Testis (tissue), 3 donors: ENCODE data around the gene RRAD. TPM values are rescaled to one million over a fixed set of nuclear protein-coding genes. Genes with fewer than 3 reads are reported as not detected.
A peak's percentile ranks its signal among the peaks of the same experiment; 100 is the strongest.

Experiments used
- DNase-seq: peaks from one replicate; pipeline ENCODE4 v3.0.0-alpha.2; 2019
- H3K27ac ChIP-seq, 2 donors: fragments of 200-600 bp; sonication (generic); one replicate each; pipeline ENCODE4 v1.5.1; 2019
- H3K27me3 ChIP-seq: fragments of 200-600 bp; sonication (generic); one replicate; pipeline ENCODE4 v1.5.1; 2019
- H3K36me3 ChIP-seq: fragments of 200-600 bp; sonication (generic); one replicate; pipeline ENCODE4 v1.5.1; 2017; ENCODE audit warnings: low read depth; ENCODE audit errors: missing control alignments
- H3K4me1 ChIP-seq: fragments of 200-600 bp; sonication (generic); one replicate; pipeline ENCODE4 v1.5.1; 2019
- H3K4me3 ChIP-seq, 2 donors: fragments of 200-600 bp; sonication (generic); one replicate each; pipeline ENCODE4 v1.5.1; 2017 to 2019
- H3K9me3 ChIP-seq: fragments of 200-600 bp; sonication (generic); one replicate; pipeline ENCODE4 v1.5.1; 2017
- CTCF ChIP-seq, 3 experiments: fragments of 450-650 bp in 2 of 3; fragments of 200-600 bp in 1 of 3; sonication (generic) in 1 of 3; IDR thresholded peaks; one replicate each; pipeline ENCODE4 v1.5.1; 2016 to 2019; ENCODE audit warnings: antibody characterized with exemption in 3 of 3, mild to moderate bottlenecking in 2 of 3, moderate library complexity in 1 of 3
- POLR2A ChIP-seq: fragments of 450-650 bp; IDR thresholded peaks from one replicate; pipeline ENCODE4 v1.6.1; 2017; ENCODE audit warnings: antibody characterized with exemption, mild to moderate bottlenecking, moderate library complexity
- WGBS, 2 donors: methylation state at CpG; one replicate each; pipeline ENCODE4 v1.1.5; 2018; 5-methylcytosine and 5-hydroxymethylcytosine counted together
- intact Hi-C: fragments of 100-400 bp; cut with DNase I; formaldehyde crosslinking; loops from one replicate; pipeline ENCODE4 v1.15.1; 2023; ENCODE audit warnings: low total_unique reads
- polyA plus RNA-seq: library from polyadenylated mRNA; stranded (reverse); fragments of 350-450 nt; fragmentation: Illumina TruSeq; extraction: RNeasy Lipid Tissue Mini Kit (QIAGEN cat#74804); gene quantifications from one replicate; pipeline ENCODE4 v1.2.3, GENCODE V29; 2014; ENCODE audit warnings: low read depth, low replicate concordance; ENCODE audit not compliant: insufficient read depth
- total RNA-seq, 2 donors: library from RNA; depleted of rRNA; stranded (reverse); fragments of >200 nt; gene quantifications; one replicate each; pipeline ENCODE4 v1.2.3, GENCODE V29; 2016

The RRAD gene
- total and polyA plus RNA-seq, 3 donors from 2014 or later: 9.1 to 19.4 (median 12.4) TPM

GRCh38 chr16:66906916-66907836 lies 18.2 kb downstream of the RRAD start:
- H3K27me3 ChIP-seq: no peaks in the 10 kb centered on the region
- DNase-seq: no peak
- no peaks in the 10 kb centered on the region for H3K9me3 ChIP-seq
- peaks cover 40% of the 10 kb centered on the region for H3K4me1 ChIP-seq
- no peaks in the 10 kb centered on the region for H3K36me3 ChIP-seq
- intact Hi-C loops: no loop called here
- no peak overlapping the region for H3K4me3 ChIP-seq
- peak overlapping the region in 1 of 2 donors; percentile 25 for H3K27ac ChIP-seq
- 69 to 76% methylated on average over 2 to 7 of the region's 7 CpGs for WGBS, 2 donors
- TF ChIP-seq CTCF (IDR thresholded peaks at IDR 0.05) (no peak), POLR2A (no peak)

- 67 to 70% methylated on average over 10 to 11 of the region's 11 CpGs for WGBS, 2 donors
- no peak overlapping the region for H3K4me3 ChIP-seq
- DNase-seq: peak; percentile 87
- H3K27ac ChIP-seq: peak overlapping the region; percentile 25 to 80
- H3K9me3 ChIP-seq: no peaks in the 10 kb centered on the region
- no peaks in the 10 kb centered on the region for H3K36me3 ChIP-seq
- intact Hi-C loops: no loop called here
- peaks cover 48% of the 10 kb centered on the region for H3K4me1 ChIP-seq
- no peaks in the 10 kb centered on the region for H3K27me3 ChIP-seq
- no peak for TF ChIP-seq CTCF (IDR thresholded peaks at IDR 0.05)
- TF ChIP-seq POLR2A: no peak
Measured at GRCh38 chr16:66905633-66906539, 19.4 kb downstream of the RRAD start.

GRCh38 chr16:66904846-66905632 lies 20.3 kb downstream of the RRAD start:
- peaks cover 56% of the 10 kb centered on the region for H3K4me1 ChIP-seq
- intact Hi-C loops: no loop called here
- WGBS, 2 donors: 53 to 76% methylated on average over 6 to 16 of the region's 16 CpGs

GRCh38 chr16:66904428-66904845 lies 20.9 kb downstream of the RRAD start:
- peak overlapping the region; percentile 80 to 83 for H3K27ac ChIP-seq
- no peak for DNase-seq
- peaks cover 62% of the 10 kb centered on the region for H3K4me1 ChIP-seq
- no peaks in the 10 kb centered on the region for H3K36me3 ChIP-seq
- intact Hi-C loops: no loop called here
- no peaks in the 10 kb centered on the region for H3K9me3 ChIP-seq
- H3K4me3 ChIP-seq: no peak overlapping the region
- H3K27me3 ChIP-seq: no peaks in the 10 kb centered on the region
- TF ChIP-seq POLR2A (no peak), CTCF (IDR thresholded peaks at IDR 0.05) (no peak)
- 88 to 89% methylated on average over 7 to 13 of the region's 13 CpGs for WGBS, 2 donors

More at GRCh38 chr16:66904846-66905632, 20.3 kb downstream of the RRAD start:
- H3K4me3 ChIP-seq: no peak overlapping the region
- DNase-seq: no peak
- TF ChIP-seq POLR2A: no peak
- no peaks in the 10 kb centered on the region for H3K27me3 ChIP-seq
- H3K27ac ChIP-seq: peak overlapping the region; percentile 80 to 83
- no peaks in the 10 kb centered on the region for H3K9me3 ChIP-seq
- H3K36me3 ChIP-seq: no peaks in the 10 kb centered on the region
